Iris pigment epithelial cell (primary cell): ENCODE results near the gene PSKH1.

ENCODE experiments used
- DNase-seq: peaks from one replicate; pipeline ENCODE4 v3.0.0-alpha.2; 2011; ENCODE audit warnings: low read depth

The PSKH1 gene

DNA sequence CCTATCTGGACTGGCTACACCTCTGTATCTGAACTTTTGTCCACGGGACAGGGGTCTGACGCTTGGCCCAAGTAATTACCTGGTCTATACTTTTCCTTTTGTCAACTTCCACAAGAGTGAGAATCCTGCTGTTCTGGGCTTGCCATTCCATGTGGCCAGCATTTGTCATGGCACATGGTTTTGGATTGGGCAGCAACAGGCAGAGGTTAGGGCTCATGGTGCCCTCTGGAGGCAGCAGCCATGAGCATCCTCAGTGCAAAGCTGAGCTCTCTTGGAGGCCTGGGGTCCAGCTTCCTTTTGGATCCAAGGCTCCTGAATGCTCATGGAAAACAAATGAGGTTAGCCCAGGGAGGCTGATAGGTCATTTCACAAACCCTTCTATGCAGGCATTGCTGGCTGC is 27.7 kb upstream of the PSKH1 start:
- peak; percentile 28 for DNase-seq

DNA sequence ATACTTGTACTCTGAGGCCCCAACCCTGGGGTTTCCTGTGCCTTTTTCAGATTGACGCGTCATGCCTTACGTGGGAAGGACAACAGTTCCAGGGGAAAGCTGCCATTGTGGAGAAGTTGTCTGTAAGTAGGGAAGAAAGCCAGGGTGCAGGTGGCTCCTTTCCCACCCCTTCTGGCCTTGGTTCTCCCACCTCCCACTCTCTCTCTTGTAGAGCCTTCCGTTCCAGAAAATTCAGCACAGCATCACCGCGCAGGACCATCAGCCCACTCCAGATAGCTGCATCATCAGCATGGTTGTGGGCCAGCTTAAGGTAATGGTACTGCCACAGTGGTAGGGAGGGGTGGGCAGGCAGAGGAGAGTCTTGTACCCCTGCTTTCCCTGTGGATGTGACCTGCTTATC is 24.8 kb upstream of the PSKH1 start:
- no peak for DNase-seq

DNA sequence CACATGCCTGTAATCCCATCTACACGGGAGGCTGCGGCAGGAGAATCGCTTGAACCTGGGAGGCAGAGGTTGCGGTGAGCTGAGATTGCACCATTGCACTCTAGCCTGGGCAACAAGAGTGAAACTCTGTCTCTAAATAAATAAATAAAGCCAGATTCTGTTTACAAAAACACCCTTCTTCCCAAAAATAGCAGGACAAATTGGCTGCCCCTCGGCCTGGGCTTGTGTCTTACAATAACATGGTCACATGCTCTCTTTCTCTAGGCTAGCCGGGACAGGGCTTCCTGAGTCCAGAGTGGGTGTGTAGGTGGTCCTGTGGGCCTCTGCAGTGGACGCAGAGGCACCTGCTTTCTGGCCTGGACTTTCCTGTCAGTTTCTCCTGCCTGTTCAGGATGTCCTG is 23.4 kb upstream of the PSKH1 start:
- DNase-seq: no peak

DNA sequence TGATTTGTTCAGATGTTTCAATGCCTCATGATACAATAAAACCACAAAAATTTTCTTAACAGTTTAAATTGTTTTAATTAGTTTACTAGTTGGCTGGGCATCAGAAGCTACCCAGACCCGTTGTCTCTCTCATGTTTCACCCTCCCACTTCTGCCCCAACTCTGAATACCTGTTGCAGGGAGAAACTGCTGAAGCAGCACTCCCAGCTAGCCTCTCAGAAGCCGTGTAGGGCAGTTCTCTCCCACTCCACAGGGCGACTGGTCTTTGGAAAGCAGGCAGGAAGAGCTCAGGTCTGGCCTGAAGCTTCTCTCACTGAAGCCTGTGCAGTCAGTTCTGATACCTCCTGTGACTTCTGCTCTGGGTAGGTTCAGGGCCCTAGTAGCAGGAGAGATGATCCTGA is 21.8 kb upstream of the PSKH1 start:
- DNase-seq: no peak

DNA sequence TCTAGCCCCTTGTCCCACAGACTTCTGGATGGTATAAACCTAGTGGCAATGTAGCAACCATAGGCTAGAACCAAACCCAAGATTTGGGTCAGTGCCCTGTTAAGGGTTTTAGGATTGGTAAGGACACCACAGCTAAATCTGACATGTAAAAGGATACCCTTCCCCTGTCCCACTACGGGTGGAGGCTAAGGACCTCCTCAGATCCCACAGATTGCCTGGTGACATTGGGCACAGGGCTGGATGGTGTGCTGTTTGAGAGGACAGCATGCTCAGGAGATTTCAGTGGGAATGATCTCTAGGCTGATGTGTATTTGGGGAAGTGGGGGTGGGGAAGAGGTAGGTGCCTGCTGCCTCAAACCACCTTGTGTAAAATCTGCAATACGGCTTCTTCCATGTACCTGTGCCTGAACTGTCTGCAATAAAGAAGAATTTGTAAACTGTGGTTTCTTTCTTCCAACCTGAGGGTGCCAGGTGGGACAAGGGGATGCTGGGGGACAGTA is 20.9 kb upstream of the PSKH1 start:
- DNase-seq: no peak

DNA sequence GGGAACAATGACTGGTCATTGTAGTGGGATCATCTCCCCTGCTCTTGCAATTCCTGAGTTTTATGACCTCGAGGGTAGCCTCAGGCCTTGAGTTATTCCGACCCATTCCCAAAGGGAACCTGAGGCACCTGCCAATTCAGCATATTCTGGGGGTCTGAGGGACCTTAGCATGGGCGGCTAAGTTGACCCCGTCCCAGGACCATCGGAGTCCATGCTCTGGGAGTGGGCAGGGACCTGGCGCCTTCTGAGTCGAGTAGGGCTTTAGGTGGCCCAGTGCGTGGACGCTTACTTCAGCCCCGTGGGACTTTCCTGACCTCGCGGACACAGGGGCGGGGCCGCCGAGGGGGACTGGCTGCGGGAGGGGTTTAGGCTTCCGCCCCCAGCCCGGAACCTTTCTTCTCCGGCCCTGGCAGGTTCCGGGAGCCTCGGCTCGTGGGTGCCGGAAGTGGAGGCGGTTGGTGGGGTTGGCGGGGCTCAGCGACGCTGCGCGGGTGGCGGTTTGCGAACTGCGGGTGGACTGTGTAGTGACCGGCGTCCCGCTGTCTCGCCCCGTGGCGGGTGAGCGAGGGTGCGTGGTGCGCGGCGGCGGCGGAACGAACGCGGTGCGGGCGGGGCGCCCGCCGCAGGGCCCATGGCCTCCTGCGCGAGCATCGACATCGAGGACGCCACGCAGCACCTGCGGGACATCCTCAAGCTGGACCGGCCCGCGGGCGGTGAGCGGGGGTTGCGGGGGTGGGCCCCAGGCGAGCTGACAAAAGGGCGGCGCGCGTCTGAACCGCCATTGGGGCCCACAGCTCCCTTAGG is 20.2 kb upstream of the PSKH1 start, which contains the start of gene EDC4:
TSS of gene EDC4 (plus strand) at position 422 of the 804 bp plus-strand sequence. CDS start at position 632, 210 bp downstream.
- DNase-seq: peak; percentile 88

DNA sequence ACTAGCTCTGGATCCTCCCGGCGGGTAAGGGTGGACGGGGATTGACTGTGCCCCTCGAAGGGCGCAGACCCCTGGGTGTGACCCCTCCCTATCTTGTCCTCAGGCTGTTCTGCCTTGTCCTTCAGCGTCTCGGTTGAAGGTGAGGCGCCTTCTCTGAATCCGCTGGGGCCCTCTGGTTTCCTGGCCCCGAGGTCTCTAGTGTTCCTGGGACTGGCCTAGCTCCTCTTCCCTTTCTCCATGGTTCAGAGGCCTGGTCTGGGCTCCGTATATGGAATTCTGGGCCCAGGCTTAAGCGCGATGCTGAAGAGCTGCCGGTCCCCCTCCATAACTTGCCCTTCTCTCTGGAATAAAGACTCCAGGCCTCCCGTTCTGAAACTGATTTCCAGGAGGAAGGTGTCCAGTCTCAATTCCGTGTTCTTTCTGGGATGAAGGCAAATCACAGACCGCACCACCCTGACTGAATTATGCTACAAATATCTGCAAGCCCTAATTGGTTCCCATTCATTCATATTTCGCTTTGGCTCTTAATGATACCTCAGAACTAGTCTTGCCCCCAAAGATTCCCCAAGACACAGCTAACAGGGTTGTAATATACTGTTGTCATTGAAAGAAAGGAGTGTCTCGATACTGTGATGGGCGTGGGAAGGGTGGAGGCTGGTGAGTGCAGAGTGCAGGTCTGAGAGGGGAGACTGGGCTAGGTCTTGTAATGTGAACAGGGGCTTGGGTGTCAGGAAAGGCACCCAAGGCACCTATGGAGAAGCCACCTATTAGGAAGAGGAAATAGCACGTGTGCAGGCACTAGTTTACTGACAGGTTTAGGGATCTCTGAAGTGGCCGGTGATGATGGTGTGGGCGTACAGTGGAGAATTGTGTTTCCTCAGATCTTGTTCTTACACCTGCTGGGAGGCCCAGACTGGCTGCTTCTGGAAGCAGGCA is 19.4 kb upstream of the PSKH1 start:
- DNase-seq: no peak

DNA sequence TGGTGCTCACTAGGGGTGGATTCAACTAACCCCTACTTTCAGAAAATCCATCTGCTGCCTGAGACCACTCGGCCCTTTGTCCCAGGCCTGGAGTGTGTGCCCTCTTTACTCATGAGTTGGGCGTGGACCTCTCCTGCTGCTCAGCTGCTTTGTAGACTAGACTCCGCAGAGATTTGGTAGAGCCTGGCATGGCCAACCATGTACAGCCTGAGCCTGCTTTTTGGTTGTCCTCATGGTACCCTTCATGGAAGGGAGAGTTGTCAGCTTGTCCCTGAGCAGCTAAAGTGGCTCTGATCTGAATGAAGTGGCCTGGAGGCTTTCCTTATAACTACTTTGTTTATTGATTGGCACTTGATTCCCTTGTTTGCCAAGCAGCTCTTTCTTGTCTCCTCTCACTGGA is 18.7 kb upstream of the PSKH1 start:
- no peak for DNase-seq

DNA sequence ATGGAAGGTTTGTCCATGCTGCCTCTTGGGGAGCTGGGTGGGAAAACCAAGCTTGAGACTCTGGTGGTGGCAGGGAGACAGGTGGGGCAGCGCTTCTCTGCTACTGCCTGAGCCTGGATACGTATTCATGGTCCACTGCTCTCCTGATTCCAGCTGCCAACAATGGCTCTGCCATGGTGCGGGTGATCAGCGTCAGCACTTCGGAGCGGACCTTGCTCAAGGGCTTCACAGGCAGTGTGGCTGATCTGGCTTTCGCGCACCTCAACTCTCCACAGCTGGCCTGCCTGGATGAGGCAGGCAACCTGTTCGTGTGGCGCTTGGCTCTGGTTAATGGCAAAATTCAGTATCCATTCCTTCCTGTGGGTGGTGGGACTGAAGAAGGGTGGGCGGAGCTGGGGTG is 16.0 kb upstream of the PSKH1 start:
- DNase-seq: no peak

DNA sequence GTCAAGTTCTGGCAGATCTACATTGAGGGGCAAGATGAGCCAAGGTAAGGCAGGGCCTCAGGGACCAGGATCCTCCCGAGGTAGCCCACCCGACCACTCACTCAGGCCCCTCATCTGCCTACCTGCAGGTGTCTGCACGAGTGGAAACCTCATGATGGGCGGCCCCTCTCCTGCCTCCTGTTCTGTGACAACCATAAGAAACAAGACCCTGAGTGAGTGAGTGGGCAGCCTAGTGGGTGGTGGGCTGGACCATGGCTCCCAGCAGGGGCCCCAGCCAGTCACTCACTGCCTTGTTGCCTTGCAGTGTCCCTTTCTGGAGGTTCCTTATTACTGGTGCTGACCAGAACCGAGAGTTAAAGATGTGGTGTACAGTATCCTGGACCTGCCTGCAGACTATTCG is 14.8 kb upstream of the PSKH1 start:
- no peak for DNase-seq

DNA sequence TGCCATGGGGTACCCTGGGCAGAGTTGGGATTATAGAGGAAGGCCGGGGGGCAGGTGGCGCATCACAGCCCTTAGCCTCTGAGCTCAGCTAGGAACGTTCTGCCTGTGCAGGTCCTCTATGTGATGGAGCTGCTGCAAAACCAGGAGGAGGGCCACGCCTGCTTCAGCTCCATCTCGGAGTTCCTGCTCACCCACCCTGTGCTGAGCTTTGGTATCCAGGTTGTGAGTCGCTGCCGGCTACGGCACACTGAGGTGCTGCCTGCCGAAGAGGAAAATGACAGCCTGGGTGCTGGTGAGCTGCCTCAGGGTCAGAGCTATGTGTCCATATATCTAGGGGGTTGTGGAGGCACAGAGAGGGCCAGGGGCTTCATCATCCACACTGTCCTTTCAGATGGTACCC is 14.2 kb upstream of the PSKH1 start:
- DNase-seq: no peak

DNA sequence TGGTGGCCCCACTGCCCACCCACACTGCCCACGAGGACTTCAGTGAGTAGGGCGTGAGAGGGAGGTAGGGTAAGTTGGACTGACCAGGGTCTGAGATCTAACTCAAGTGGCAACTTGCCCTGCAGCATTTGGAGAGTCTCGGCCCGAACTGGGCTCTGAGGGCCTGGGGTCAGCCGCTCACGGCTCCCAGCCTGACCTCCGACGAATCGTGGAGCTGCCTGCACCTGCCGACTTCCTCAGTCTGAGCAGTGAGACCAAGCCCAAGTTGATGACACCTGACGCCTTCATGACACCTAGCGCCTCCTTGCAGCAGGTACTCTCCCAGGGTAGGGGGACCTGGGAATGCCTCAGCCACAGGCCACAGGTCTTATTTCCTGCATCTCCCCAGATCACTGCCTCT is 13.6 kb upstream of the PSKH1 start:
- no peak for DNase-seq

DNA sequence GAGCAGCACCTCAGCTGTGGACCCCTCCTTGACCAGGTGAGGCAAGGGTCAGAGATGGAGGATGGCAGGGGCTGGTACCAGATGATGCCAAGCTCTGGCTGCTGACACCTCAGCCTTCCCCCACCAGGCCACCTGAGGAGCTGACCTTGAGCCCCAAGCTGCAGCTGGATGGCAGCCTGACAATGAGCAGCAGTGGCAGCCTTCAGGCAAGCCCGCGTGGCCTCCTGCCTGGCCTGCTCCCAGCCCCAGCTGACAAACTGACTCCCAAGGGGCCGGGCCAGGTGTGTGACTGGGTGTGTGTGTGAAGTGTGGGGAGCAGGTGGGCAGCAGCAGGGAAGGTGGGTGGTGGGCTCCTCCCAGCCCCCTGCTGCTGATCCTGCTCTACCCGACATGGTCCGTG is 13.1 kb upstream of the PSKH1 start:
- no peak for DNase-seq

DNA sequence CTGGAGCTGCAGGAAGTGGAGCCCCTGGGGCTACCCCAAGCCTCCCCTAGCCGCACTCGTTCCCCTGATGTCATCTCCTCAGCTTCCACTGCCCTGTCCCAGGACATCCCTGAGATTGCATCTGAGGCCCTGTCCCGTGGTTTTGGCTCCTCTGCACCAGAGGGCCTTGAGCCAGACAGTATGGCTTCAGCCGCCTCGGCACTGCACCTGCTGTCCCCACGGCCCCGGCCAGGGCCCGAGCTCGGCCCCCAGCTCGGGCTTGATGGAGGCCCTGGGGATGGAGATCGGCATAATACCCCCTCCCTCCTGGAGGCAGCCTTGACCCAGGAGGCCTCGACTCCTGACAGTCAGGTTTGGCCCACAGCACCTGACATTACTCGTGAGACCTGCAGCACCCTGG is 12.5 kb upstream of the PSKH1 start:
- DNase-seq: no peak

DNA sequence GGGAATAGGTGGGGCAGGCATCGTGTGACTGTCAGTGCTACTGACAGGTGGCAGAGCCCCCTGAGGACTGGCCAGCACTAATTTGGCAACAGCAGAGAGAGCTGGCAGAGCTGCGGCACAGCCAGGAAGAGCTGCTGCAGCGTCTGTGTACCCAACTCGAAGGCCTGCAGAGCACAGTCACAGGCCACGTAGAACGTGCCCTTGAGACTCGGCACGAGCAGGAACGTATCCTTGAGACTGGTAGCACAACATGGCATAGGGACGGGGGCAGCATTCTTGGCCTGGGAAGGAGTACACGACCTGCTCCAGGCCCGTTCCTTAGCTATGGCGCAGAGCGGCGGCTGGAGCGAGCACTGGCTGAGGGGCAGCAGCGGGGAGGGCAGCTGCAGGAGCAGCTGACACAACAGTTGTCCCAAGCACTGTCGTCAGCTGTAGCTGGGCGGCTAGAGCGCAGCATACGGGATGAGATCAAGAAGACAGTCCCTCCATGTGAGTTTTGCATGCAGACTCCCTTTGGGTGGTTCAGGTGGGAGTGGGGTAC is 11.4 kb upstream of the PSKH1 start:
- no peak for DNase-seq

DNA sequence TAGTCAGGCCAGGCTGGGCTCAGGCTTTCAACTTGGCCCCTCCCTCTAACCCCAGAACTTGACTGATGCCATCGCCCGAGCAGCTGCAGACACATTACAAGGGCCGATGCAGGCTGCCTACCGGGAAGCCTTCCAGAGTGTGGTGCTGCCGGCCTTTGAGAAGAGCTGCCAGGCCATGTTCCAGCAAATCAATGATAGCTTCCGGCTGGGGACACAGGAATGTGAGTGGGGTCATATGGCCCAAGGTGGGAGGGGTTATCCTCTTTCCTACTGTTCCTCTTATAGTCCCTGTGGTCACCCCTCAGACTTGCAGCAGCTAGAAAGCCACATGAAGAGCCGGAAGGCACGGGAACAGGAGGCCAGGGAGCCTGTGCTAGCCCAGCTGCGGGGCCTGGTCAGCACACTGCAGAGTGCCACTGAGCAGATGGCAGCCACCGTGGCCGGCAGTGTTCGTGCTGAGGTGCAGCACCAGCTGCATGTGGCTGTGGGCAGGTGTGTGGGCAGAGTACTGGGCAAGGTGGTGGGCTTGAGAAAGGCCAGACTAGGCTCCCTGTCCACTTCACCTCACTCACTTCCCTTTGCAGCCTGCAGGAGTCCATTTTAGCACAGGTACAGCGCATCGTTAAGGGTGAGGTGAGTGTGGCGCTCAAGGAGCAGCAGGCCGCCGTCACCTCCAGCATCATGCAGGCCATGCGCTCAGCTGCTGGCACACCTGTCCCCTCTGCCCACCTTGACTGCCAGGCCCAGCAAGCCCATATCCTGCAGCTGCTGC is 10.5 kb upstream of the PSKH1 start:
- DNase-seq: no peak

DNA sequence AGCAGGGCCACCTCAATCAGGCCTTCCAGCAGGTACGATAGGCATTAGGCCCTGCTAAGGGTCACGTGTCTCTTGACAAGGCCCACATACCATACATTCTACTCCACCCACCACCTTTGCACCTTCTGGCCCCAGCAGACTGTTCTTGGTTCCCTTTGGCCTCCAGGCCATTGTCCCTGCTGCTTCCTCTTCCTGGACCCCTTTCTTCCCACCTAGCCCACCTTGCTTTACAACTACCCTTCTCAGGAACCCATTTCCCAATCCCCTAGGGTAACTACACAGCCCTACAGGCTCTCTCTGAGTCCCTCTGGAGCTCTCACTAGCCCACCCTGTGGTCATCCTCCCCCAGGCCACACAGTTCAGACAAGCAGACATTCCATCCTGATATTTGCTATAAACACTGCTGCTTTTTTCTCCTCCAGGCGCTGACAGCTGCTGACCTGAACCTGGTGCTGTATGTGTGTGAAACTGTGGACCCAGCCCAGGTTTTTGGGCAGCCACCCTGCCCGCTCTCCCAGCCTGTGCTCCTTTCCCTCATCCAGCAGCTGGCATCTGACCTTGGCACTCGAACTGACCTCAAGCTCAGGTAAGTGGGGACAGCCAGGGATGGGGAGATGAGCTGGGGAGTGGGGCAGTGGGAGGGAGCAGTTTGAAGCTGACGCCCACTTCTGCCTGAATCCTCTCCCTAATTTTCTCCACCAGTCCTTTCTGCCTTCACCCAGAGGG is 9.7 kb upstream of the PSKH1 start:
- no peak for DNase-seq

DNA sequence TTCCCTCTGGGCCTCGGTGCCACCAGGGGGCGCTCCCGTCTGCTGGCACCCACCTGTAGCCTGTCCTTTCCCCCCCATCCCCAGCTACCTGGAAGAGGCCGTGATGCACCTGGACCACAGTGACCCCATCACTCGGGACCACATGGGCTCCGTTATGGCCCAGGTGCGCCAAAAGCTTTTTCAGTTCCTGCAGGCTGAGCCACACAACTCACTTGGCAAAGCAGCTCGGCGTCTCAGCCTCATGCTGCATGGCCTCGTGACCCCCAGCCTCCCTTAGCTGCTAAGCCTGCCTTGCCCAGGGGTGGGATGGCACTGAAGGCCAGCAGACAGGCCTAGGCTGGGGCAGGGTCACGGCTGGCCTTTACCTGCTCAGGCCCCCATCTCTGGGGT is 9.2 kb upstream of the PSKH1 start:
- peak; percentile 45 for DNase-seq

DNA sequence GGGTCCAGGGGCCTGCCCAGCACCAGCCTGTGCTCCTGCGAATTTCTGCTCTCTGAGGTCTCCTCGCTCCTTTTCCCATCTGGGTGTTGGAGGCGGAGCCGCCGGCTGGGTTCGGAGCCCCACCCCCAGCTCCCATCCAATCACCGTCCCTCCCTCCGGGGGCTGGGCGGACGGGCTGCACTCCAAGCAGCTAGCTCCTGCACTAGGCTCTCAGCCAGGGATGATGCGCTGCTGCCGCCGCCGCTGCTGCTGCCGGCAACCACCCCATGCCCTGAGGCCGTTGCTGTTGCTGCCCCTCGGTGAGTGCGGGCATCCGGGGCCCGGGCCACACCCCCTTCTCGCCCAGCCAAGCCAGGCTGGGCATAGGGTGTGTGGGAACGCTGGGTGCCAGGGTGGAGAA is 8.4 kb upstream of the PSKH1 start, which contains the start of gene NRN1L:
TSS of gene NRN1L (plus strand) at position 202 of the 400 bp plus-strand sequence. CDS start at position 221, 19 bp downstream.
- DNase-seq: peak; percentile 93

DNA sequence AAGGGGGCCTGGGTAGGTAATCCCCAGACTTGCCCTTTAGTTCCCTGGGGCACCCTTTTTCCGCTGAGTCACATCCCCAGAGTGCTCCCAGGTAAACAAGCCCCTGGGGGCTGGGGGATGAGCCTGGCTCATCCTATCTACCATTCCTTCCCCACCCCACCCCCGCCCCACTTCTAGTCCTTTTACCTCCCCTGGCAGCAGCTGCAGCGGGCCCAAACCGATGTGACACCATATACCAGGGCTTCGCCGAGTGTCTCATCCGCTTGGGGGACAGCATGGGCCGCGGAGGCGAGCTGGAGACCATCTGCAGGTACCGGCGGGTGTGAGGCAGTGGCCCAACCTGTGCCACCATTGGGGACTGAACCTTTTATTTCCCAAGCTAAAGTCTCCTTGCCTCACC is 7.5 kb upstream of the PSKH1 start:
- no peak for DNase-seq

DNA sequence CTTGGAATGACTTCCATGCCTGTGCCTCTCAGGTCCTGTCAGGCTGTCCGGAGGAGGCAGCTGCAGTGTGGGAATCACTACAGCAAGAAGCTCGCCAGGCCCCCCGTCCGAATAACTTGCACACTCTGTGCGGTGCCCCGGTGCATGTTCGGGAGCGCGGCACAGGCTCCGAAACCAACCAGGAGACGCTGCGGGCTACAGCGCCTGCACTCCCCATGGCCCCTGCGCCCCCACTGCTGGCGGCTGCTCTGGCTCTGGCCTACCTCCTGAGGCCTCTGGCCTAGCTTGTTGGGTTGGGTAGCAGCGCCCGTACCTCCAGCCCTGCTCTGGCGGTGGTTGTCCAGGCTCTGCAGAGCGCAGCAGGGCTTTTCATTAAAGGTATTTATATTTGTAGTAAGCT is 7.1 kb upstream of the PSKH1 start:
- no peak for DNase-seq
